Neuronal stem cell (in vitro differentiated cells): ENCODE results near the gene ZC3HAV1.

Experiments
- DNase-seq: peaks from one replicate; pipeline ENCODE4 v3.0.0-alpha.2; 2013; ENCODE audit warnings: low spot score
- H2AFZ ChIP-seq: one replicate; pipeline ENCODE4 v1.6.1; 2013; ENCODE audit warnings: mild to moderate bottlenecking, low read length, inconsistent platforms
- H2AK5ac ChIP-seq: 2 replicates; pipeline ENCODE4 v1.6.1; 2013; ENCODE audit warnings: low read depth, mild to moderate bottlenecking, inconsistent platforms, low read length, moderate library complexity, mixed read lengths
- H2BK120ac ChIP-seq: 2 replicates; pipeline ENCODE4 v1.6.1; 2013; ENCODE audit warnings: low read depth, mild to moderate bottlenecking, inconsistent platforms, low read length, moderate library complexity, mixed read lengths
- H2BK12ac ChIP-seq: one replicate; pipeline ENCODE4 v1.6.1; 2013; ENCODE audit warnings: low read length, inconsistent platforms
- H2BK15ac ChIP-seq: 2 replicates; pipeline ENCODE4 v1.6.1; 2013; ENCODE audit warnings: mild to moderate bottlenecking, low read length, inconsistent platforms, mixed read lengths
- H2BK5ac ChIP-seq: one replicate; pipeline ENCODE4 v1.6.1; 2013; ENCODE audit warnings: inconsistent platforms, mild to moderate bottlenecking, low read length, moderate library complexity
- H3K14ac ChIP-seq: one replicate; pipeline ENCODE4 v1.6.1; 2013; ENCODE audit warnings: low read length, inconsistent platforms
- H3K18ac ChIP-seq: 2 replicates; pipeline ENCODE4 v1.6.1; 2013; ENCODE audit warnings: low read length, inconsistent platforms
- H3K23ac ChIP-seq: 2 replicates; pipeline ENCODE4 v1.6.1; 2013; ENCODE audit warnings: low read depth, mild to moderate bottlenecking, mixed read lengths, low read length, inconsistent platforms; ENCODE audit not compliant: poor library complexity
- H3K27ac ChIP-seq: replicated peaks from 3 replicates; pipeline ENCODE4 v1.5.1; 2013; ENCODE audit warnings: low read length, inconsistent platforms
- H3K27me3 ChIP-seq, 3 experiments: 2 replicates each; pipeline ENCODE4 v1.6.1; 2013; ENCODE audit warnings: low read length in 3 of 3, mild to moderate bottlenecking in 2 of 3, inconsistent platforms in 1 of 3, low read depth in 1 of 3, mixed read lengths in 1 of 3, moderate library complexity in 1 of 3; ENCODE audit not compliant: control insufficient read depth in 3 of 3, insufficient read depth in 3 of 3
- H3K36me3 ChIP-seq, 2 donors: replicated peaks in 1 of 2; 2 replicates each; pipeline ENCODE4 v1.6.1; 2013; ENCODE audit warnings: low read length in 2 of 2; ENCODE audit not compliant: control insufficient read depth in 2 of 2, insufficient read depth in 2 of 2
- H3K4ac ChIP-seq: 2 replicates; pipeline ENCODE4 v1.6.1; 2013; ENCODE audit warnings: inconsistent platforms, mild to moderate bottlenecking, low read length, moderate library complexity
- H3K4me1 ChIP-seq, 2 donors: 1 replicate in 1 of 2; 2 replicates in 1 of 2; pipeline ENCODE4 v1.6.1; 2013; ENCODE audit warnings: low read length in 2 of 2, low read depth in 1 of 2; ENCODE audit not compliant: control insufficient read depth in 2 of 2, insufficient read depth in 1 of 2
- H3K4me2 ChIP-seq: one replicate; pipeline ENCODE4 v1.6.1; 2013; ENCODE audit warnings: mild to moderate bottlenecking, low read length, inconsistent platforms; ENCODE audit not compliant: insufficient read depth, poor library complexity, severe bottlenecking
- H3K4me3 ChIP-seq, 2 donors: 2 replicates each; pipeline ENCODE4 v1.5.1; 2013; ENCODE audit warnings: low read length in 2 of 2, mild to moderate bottlenecking in 2 of 2, inconsistent platforms in 1 of 2, moderate library complexity in 1 of 2
- H3K79me1 ChIP-seq: one replicate; pipeline ENCODE4 v1.6.1; 2013; ENCODE audit warnings: low read depth, mild to moderate bottlenecking, inconsistent platforms, low read length, moderate library complexity
- H3K9ac ChIP-seq: one replicate; pipeline ENCODE4 v1.6.1; 2013; ENCODE audit warnings: mild to moderate bottlenecking, low read depth, low read length, inconsistent platforms; ENCODE audit not compliant: poor library complexity
- H3K9me3 ChIP-seq, 2 donors: replicated peaks in 1 of 2; 2 replicates each; pipeline versions ENCODE3 to v1.6.1; 2013; ENCODE audit warnings: low read length in 2 of 2, mild to moderate bottlenecking in 2 of 2, inconsistent platforms in 1 of 2, low read depth in 1 of 2, mixed read lengths in 1 of 2, moderate library complexity in 1 of 2; ENCODE audit not compliant: control insufficient read depth in 2 of 2, insufficient read depth in 1 of 2
- H4K8ac ChIP-seq: one replicate; pipeline ENCODE4 v1.6.1; 2013; ENCODE audit warnings: low read depth, mild to moderate bottlenecking, inconsistent platforms, low read length, moderate library complexity
- H4K91ac ChIP-seq: one replicate; pipeline ENCODE4 v1.6.1; 2013; ENCODE audit warnings: low read length, low read depth, mild to moderate bottlenecking, inconsistent platforms; ENCODE audit not compliant: poor library complexity
- WGBS, 2 donors: extraction: QIAGEN DNeasy Blood & Tissue Kit; methylation state at CpG; one replicate each; pipeline ENCODE4 v1.1.7; 2013; ENCODE audit warnings: missing lambda C conversion rate in 2 of 2, mixed read lengths in 1 of 2; ENCODE audit not compliant: insufficient read length in 2 of 2, insufficient replicate concordance in 1 of 2; ENCODE audit errors: extremely low coverage in 2 of 2; 5-methylcytosine and 5-hydroxymethylcytosine counted together

ZC3HAV1 gene

GRCh38 chr7:139119486-139119849 is 9.9 kb upstream of the ZC3HAV1 start:
- Histone ChIP-seq H3K18ac (no peak overlapping the region), H2BK5ac (no peak overlapping the region), H3K23ac (no peak overlapping the region), H3K9me3 (peaks cover 0 to 1% of the 10 kb centered on the region in 2 donors), H3K4me2 (no peak overlapping the region), H4K8ac (no peak overlapping the region), H3K36me3 (no peaks in the 10 kb centered on the region), H3K4me1 (no peaks in the 10 kb centered on the region), H2BK12ac (no peak overlapping the region), H3K4ac (no peak overlapping the region), H2AFZ (no peak overlapping the region), H2AK5ac (no peak overlapping the region), H2BK120ac (no peak overlapping the region), H3K14ac (no peak overlapping the region), H2BK15ac (no peak overlapping the region), H3K9ac (no peak overlapping the region), H3K27me3 (peaks cover 0 to 14% (median 0%) of the 10 kb centered on the region in 3 experiments), H4K91ac (no peak overlapping the region), H3K27ac (no peak overlapping the region), H3K79me1 (no peaks in the 10 kb centered on the region), H3K4me3 (no peak overlapping the region)
- no CpG with 5 or more reads among the region's 4 CpGs for WGBS, 2 donors
- no peak for DNase-seq

GRCh38 chr7:139118805-139119485 is 9.4 kb upstream of the ZC3HAV1 start:
- Histone ChIP-seq H3K27me3 (peaks cover 0 to 14% (median 0%) of the 10 kb centered on the region in 3 experiments), H3K9me3 (no peaks in the 10 kb centered on the region), H2BK5ac (no peak overlapping the region), H3K79me1 (no peaks in the 10 kb centered on the region), H3K4me2 (no peak overlapping the region), H3K9ac (no peak overlapping the region), H3K18ac (no peak overlapping the region), H3K14ac (no peak overlapping the region), H3K4me1 (no peaks in the 10 kb centered on the region), H3K23ac (no peak overlapping the region), H3K4me3 (no peak overlapping the region), H2BK120ac (no peak overlapping the region), H3K27ac (no peak overlapping the region), H2AK5ac (no peak overlapping the region), H3K4ac (no peak overlapping the region), H2BK12ac (no peak overlapping the region), H3K36me3 (no peaks in the 10 kb centered on the region), H2AFZ (no peak overlapping the region), H4K8ac (no peak overlapping the region), H2BK15ac (no peak overlapping the region), H4K91ac (no peak overlapping the region)
- DNase-seq: no peak
- WGBS, 2 donors: no CpG with 5 or more reads among the region's 7 CpGs

- peaks cover 0 to 14% (median 0%) of the 10 kb centered on the region in 3 experiments for H3K27me3 ChIP-seq
- H2BK120ac ChIP-seq: no peak overlapping the region
- no peaks in the 10 kb centered on the region for H3K79me1 ChIP-seq
- H3K23ac ChIP-seq: no peak overlapping the region
- H3K9ac ChIP-seq: no peak overlapping the region
- H2BK12ac ChIP-seq: no peak overlapping the region
- H3K14ac ChIP-seq: no peak overlapping the region
- no peak overlapping the region for H2AFZ ChIP-seq
- H2AK5ac ChIP-seq: no peak overlapping the region
- H3K9me3 ChIP-seq: no peaks in the 10 kb centered on the region
- no peak overlapping the region for H3K4me2 ChIP-seq
- H3K18ac ChIP-seq: no peak overlapping the region
- no peak overlapping the region for H3K27ac ChIP-seq
- no CpG with 5 or more reads among the region's 8 CpGs for WGBS, 2 donors
- no peak overlapping the region for H3K4me3 ChIP-seq
- no peak overlapping the region for H2BK15ac ChIP-seq
- H2BK5ac ChIP-seq: no peak overlapping the region
- H3K4ac ChIP-seq: no peak overlapping the region
- DNase-seq: no peak
- H3K4me1 ChIP-seq: no peaks in the 10 kb centered on the region
- H3K36me3 ChIP-seq: no peaks in the 10 kb centered on the region
- no peak overlapping the region for H4K91ac ChIP-seq
- no peak overlapping the region for H4K8ac ChIP-seq
Measured at GRCh38 chr7:139118234-139118804, 8.8 kb upstream of the ZC3HAV1 start.

GRCh38 chr7:139117599-139118233 is 8.2 kb upstream of the ZC3HAV1 start:
- no peak for DNase-seq

More at GRCh38 chr7:139117599-139118233, 8.2 kb upstream of the ZC3HAV1 start:
- Histone ChIP-seq H3K4me2 (no peak overlapping the region), H3K4me3 (no peak overlapping the region), H3K27me3 (peaks cover 0 to 16% (median 0%) of the 10 kb centered on the region in 3 experiments), H3K27ac (no peak overlapping the region), H3K9ac (no peak overlapping the region), H2AFZ (no peak overlapping the region), H4K91ac (no peak overlapping the region), H3K18ac (no peak overlapping the region), H2BK15ac (no peak overlapping the region), H2BK5ac (no peak overlapping the region), H3K36me3 (no peaks in the 10 kb centered on the region), H3K9me3 (no peaks in the 10 kb centered on the region), H3K23ac (no peak overlapping the region), H2AK5ac (no peak overlapping the region), H4K8ac (no peak overlapping the region), H3K4ac (no peak overlapping the region), H3K79me1 (no peaks in the 10 kb centered on the region), H2BK120ac (no peak overlapping the region), H2BK12ac (no peak overlapping the region), H3K14ac (no peak overlapping the region), H3K4me1 (no peaks in the 10 kb centered on the region)
- 100% methylated on average over 2 of the region's 5 CpGs; no CpG with 5 or more reads in 1 of the 2 donors for WGBS, 2 donors
